ENCODE measurements around the gene FKBP1B.
"Not testable (repeated sequence)": the region's sequence is repeated elsewhere in the genome, so short reads cannot be mapped to it uniquely, and the experiment has no call there.

The FKBP1B gene

GRCh38 chr2:24049485-24050021 lies at the start of gene FKBP1B:
Gene FKBP1B (plus strand): TSS chr2:24049741. CDS start chr2:24049850, 109 bp downstream.
- peak; percentile 66 for DNase-seq

GRCh38 chr2:24007693-24008092 lies 41.8 kb upstream of the FKBP1B start:
- DNase-seq, result no peak

GRCh38 chr2:24008672-24009366 lies 40.7 kb upstream of the FKBP1B start:
- no peak for DNase-seq

GRCh38 chr2:24009367-24009679 lies 40.2 kb upstream of the FKBP1B start:
- no peak for DNase-seq

GRCh38 chr2:24009680-24010476 lies 39.7 kb upstream of the FKBP1B start, which contains the start of gene MFSD2B:
Gene MFSD2B (plus strand): TSS chr2:24010085. CDS start chr2:24010097, 12 bp downstream.
- DNase-seq, result no peak

- DNase-seq, result no peak
These were observed 38.9 kb upstream of the FKBP1B start for GRCh38 chr2:24010477-24011249.

GRCh38 chr2:24011250-24012104 lies 38.1 kb upstream of the FKBP1B start:
- no peak for DNase-seq

- DNase-seq, result no peak
These were observed 36.9 kb upstream of the FKBP1B start for GRCh38 chr2:24012521-24013188.

GRCh38 chr2:24014902-24015301 lies 34.6 kb upstream of the FKBP1B start:
- DNase-seq, result not testable (repeated sequence)

- no peak for DNase-seq
These were observed 33.8 kb upstream of the FKBP1B start for GRCh38 chr2:24015562-24016375.

GRCh38 chr2:24016376-24016761 lies 33.2 kb upstream of the FKBP1B start:
- no peak for DNase-seq

- DNase-seq, result no peak
These were observed 32.5 kb upstream of the FKBP1B start for GRCh38 chr2:24016853-24017703.

GRCh38 chr2:24017711-24018110 lies 31.8 kb upstream of the FKBP1B start:
- DNase-seq, result no peak

GRCh38 chr2:24018241-24018640 lies 31.3 kb upstream of the FKBP1B start:
- DNase-seq, result no peak

- no peak for DNase-seq
These were observed 29.8 kb upstream of the FKBP1B start for GRCh38 chr2:24019729-24020128.

GRCh38 chr2:24020244-24020643 lies 29.3 kb upstream of the FKBP1B start:
- no peak for DNase-seq

- peak; percentile 4 for DNase-seq
These were observed 28.2 kb upstream of the FKBP1B start for GRCh38 chr2:24021122-24021998.

- no peak for DNase-seq
These were observed 27.1 kb upstream of the FKBP1B start for GRCh38 chr2:24022324-24022974.

Measured in CD4-positive, alpha-beta T cell treated with Interleukin-17A for 1 hour (primary cell).